GM12875 (cell line): ENCODE data around the gene MCRIP1.

Experiments
- H3K4me3 ChIP-seq: one replicate; pipeline ENCODE4 v1.5.1; 2011; ENCODE audit warnings: low read depth, low read length, control low read depth
- CTCF ChIP-seq: IDR thresholded peaks from 2 replicates; pipeline ENCODE4 v1.5.1; 2011; ENCODE audit warnings: low read depth, mild to moderate bottlenecking, control low read depth, inconsistent platforms, low read length, moderate library complexity, borderline replicate concordance; ENCODE audit not compliant: insufficient read depth

Gene MCRIP1

DNA sequence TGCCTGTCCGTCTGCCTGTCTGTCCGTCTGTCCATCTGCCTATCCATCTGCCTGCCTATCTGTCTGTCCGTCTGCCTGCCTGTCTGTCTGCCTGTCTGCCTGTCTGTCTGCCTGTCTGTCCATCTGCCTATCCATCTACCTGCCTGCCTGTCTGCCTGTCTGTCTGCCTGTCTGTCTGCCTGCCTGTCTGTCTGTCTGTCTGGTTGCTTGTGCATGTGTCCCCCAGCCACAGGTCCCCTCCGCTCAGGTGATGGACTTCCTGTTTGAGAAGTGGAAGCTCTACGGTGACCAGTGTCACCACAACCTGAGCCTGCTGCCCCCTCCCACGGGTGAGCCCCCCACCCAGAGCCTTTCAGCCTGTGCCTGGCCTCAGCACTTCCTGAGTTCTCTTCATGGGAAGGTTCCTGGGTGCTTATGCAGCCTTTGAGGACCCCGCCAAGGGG, 23.5 kb downstream of the MCRIP1 start:
- H3K4me3 ChIP-seq, result no peak overlapping the region
- no peak for TF ChIP-seq CTCF

DNA sequence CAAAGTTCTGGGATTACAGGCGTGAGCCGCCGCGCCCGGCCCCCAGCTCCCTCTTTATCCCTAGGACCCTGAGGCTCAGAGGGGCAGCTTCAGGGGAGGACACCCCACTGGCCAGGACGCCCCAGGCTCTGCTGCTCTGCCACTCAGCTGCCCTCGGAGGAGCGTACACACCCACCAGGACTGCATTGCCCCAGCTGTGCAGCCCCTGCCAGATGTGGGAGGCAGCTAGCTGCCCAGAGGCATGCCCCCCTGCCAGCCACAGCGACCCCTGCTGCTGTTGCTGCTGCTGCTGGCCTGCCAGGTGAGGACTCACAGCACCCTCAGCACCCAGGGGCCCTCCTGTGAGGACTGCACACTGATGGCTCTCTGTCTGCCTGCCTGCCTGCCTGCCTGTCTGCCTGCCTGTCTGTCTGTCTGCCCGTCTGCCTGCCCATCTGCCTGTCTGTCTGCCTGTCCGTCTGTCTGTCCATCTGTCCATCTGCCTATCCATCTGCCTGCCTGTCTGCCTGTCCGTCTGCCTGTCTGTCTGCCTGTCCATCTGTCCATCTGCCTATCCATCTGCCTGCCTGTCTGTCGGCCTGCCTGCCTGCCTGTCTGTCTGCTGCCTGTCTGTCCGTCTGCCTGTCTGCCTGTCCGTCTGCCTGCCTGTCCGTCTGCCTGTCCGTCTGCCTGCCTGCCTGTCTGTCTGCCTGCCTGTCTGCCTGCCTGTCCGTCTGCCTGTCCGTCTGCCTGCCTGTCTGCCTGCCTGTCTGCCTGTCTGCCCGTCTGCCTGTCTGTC, 24.1 kb downstream of the MCRIP1 start:
- H3K4me3 ChIP-seq, result no peak overlapping the region
- TF ChIP-seq CTCF, result peak; percentile 25; the same call in 1 of the 2 replicates

GRCh38 chr17:81807839-81808238, 25.3 kb downstream of the MCRIP1 start:
- TF ChIP-seq CTCF, result no peak
- H3K4me3 ChIP-seq, result no peak overlapping the region

GRCh38 chr17:81807210-81807719, 25.8 kb downstream of the MCRIP1 start:
- no peak overlapping the region for H3K4me3 ChIP-seq
- no peak for TF ChIP-seq CTCF

DNA sequence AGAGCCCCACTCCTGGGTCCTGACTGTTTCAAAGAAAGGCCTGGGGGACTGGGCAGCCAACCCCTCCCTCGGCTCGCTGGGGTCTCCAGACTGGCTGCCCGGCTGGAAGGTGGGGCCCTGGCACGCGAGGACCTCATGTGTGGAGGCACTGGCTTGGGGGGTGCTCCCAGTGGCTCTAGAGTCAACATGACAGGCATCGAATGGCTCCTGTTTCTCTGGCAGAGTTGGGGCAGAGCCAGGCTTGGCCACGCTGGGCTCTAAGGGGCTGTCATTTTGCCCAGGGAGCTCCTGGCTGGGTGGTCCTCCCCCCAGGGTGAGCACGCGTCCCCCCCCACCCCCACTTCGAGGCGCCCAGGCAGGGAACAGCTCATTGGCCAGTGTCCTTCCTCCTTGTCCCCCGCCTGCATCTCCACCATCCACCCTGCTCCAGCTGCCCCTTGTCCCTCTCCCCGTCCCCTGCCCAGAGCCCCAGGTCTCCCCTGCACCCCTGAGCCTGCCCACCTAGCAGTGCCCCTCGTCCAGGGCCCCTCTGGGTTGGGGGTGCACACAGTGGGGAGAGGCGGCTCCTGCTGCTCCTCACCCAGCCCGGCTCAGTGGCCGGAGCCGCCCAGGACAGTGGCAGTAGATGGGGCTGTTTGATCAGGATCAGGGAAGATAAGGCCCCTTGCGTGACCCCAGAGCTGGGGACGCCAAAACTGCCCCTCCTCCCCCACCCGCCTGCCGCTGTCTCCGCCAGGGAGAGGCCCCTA, 26.5 kb downstream of the MCRIP1 start:
- H3K4me3 ChIP-seq, result no peak overlapping the region
- no peak for TF ChIP-seq CTCF

DNA sequence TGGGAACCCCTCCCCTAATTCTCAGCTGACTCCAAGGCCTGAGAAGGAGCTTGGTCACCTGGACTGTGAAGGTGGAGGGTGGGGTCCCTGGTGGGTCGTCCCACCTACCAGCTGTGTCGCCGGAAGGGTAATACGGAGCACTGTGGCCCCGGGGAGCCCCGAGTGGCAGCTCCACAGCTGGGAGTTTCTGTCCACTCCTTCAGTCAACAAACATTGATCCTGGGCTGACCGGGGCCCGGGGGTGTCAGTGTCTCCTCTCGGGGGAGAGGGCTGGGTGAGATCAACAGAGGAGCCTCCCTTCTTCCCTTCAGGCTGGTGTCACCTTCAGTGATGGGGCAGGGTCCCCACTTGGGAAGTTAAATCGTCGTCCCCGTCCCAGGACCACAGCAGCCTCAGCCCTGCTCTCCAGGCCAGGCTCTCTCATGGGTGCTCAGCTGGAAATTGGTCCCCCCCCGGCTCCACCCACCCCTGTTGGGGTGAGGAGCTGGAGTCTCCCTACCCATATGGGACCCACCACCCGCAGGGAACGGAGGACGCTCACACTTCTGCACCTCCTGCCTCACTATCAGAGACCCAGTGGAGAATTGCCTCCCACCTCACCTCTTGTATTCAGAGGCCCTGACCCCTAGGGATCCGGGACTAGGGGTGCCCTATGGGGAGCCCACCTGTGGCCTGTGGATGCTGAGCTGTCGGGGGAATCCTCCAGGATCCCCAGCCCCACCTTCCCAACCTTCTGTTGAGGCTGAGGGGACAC, 27.2 kb downstream of the MCRIP1 start:
- no peak overlapping the region for H3K4me3 ChIP-seq
- TF ChIP-seq CTCF, result no peak
